ENCODE results near the gene ATP11A.

DNA sequence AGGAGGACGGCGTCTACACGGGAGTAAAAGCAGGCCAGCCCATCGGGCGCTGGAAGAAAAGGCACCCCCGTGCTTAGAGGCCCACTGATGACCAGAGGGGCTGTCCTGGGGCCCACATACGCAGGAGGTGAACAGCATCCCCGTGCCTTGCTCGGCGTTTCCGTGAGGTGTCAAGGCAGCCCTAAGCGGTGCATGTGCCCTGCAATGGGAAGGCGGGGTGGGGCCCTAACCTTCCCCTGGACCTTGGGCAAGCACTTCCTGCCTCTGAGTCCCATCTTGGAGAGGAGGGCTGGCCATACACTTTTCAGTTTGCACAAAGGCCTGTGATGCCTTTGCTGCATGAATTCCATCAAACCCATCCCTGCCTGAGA is 47.8 kb upstream of the ATP11A start:
- TF ChIP-seq, protein P1, sequence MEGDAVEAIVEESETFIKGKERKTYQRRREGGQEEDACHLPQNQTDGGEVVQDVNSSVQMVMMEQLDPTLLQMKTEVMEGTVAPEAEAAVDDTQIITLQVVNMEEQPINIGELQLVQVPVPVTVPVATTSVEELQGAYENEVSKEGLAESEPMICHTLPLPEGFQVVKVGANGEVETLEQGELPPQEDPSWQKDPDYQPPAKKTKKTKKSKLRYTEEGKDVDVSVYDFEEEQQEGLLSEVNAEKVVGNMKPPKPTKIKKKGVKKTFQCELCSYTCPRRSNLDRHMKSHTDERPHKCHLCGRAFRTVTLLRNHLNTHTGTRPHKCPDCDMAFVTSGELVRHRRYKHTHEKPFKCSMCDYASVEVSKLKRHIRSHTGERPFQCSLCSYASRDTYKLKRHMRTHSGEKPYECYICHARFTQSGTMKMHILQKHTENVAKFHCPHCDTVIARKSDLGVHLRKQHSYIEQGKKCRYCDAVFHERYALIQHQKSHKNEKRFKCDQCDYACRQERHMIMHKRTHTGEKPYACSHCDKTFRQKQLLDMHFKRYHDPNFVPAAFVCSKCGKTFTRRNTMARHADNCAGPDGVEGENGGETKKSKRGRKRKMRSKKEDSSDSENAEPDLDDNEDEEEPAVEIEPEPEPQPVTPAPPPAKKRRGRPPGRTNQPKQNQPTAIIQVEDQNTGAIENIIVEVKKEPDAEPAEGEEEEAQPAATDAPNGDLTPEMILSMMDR (IDR thresholded peaks at IDR 0.05; ENCODE audit: low read length) = no peak
- TF ChIP-seq EZH2 (optimal IDR thresholded peaks at IDR 0.05; ENCODE audit: low read depth, low read length) (no peak), EZH2phosphoT487 (IDR thresholded peaks at IDR 0.05; ENCODE audit: low read length) (no peak)
